22Rv1 (cell line): ENCODE data around the gene TMEM207.
A peak's percentile ranks its signal among the peaks of the same experiment; 100 is the strongest.

ENCODE experiments used
- H3K27ac ChIP-seq: fragments of 450-650 bp; 2 replicates; pipeline ENCODE4 v1.5.1; 2017
- ZFX ChIP-seq: fragments of 450-650 bp; IDR thresholded peaks from 2 replicates; pipeline ENCODE4 v1.6.1; 2017; ENCODE audit warnings: antibody characterized with exemption, borderline replicate concordance
- TF ChIP-seq, protein P1 (sequence below): fragments of 450-650 bp; IDR thresholded peaks from 2 replicates; pipeline ENCODE4 v1.5.1; 2017; ENCODE audit warnings: mild to moderate bottlenecking

Gene TMEM207

DNA sequence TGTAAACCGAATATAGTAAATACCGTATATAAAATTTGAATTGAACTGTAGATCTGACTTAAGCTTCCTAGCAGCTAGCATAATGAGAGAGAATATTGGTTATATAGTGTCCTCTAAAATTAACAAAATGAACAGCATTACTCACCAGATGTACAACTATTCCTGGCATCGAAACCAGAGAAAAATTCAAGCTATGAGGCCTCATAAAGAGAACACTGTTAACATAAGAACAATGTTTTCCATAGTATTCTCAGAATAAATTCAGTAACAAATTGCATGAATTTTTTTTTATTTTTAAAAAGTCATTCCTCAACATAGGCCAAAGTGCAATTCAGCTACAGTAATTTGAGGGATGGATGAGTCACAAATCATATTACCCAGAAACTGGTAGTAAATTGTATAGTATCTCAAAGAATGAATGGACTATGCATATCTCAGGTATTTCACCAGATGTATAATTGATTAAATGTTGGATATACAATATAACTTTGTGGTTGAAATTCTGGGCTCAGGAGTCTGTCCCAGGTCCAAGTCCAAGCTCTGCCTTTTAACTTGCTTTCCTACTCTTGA lies 5.0 kb downstream of the TMEM207 start:
- H3K27ac ChIP-seq = no peak overlapping the region
- no peak for TF ChIP-seq ZFX
- TF ChIP-seq, protein P1, sequence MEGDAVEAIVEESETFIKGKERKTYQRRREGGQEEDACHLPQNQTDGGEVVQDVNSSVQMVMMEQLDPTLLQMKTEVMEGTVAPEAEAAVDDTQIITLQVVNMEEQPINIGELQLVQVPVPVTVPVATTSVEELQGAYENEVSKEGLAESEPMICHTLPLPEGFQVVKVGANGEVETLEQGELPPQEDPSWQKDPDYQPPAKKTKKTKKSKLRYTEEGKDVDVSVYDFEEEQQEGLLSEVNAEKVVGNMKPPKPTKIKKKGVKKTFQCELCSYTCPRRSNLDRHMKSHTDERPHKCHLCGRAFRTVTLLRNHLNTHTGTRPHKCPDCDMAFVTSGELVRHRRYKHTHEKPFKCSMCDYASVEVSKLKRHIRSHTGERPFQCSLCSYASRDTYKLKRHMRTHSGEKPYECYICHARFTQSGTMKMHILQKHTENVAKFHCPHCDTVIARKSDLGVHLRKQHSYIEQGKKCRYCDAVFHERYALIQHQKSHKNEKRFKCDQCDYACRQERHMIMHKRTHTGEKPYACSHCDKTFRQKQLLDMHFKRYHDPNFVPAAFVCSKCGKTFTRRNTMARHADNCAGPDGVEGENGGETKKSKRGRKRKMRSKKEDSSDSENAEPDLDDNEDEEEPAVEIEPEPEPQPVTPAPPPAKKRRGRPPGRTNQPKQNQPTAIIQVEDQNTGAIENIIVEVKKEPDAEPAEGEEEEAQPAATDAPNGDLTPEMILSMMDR = no peak

- TF ChIP-seq ZFX = no peak
- TF ChIP-seq, protein P1 = no peak
- no peak overlapping the region for H3K27ac ChIP-seq
Observed at GRCh38 chr3:190444006-190444405, 5.7 kb downstream of the TMEM207 start.

GRCh38 chr3:190443257-190443656 lies 6.4 kb downstream of the TMEM207 start:
- no peak overlapping the region for H3K27ac ChIP-seq
- no peak for TF ChIP-seq ZFX
- TF ChIP-seq, protein P1 = peak; percentile 36

DNA sequence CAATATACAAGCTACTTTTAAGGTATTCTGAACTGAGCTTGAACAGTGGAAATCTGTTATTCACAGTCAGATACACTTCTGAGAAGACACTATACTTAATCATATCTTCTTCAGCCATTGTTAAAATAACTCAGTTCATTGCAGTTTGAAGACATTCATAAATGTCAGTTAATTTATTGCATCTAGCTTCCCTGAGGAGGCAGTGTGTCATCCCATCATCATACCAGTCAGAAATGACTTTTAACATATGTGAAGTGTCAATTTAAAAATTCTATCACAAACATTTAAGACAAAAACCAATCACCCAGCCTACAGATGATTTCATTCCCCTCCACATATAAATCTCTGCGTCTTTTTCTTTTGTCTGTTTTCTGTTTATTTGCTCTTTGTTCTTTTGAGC lies 7.5 kb downstream of the TMEM207 start:
- TF ChIP-seq, protein P1 = no peak
- no peak for TF ChIP-seq ZFX
- H3K27ac ChIP-seq = no peak overlapping the region

DNA sequence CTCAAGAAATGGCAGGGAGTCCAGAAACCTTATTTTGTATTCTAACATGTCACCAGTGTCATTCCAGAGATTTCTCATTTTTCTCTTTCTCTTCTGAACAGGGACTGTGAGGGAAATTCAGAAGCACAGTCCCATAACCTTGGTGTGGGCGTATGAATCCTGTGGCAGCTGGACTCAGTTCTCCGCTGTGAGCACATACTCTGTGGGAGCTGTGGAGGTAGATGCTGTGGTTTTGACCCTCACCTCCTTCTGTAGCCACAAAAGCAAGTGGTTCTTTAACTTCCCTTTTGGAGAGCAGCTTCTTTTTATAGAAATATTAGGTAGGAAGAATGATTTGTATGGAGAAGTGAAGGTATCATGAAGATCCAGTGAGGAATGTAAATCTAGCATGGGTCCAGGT lies 13.4 kb downstream of the TMEM207 start:
- H3K27ac ChIP-seq = no peak overlapping the region
- no peak for TF ChIP-seq ZFX
- TF ChIP-seq, protein P1 = no peak

DNA sequence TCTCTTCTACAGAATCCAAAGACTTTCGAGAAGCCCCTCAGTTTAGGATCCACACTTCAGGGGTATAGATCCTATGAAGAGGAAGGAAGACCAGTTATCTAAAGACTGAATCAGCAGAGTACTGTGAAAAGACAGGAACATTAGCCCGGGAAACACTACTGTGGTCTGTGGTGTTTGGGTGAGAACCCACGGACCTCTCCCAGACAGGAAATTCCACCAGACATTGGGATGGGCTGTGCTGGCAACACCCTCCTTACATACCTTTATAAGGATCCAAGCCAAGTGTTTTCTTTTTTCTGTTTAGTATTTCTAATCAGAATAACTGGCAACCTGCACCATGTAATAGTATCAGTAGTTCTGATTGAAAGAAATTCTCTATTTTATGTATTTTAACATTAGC lies 14.1 kb downstream of the TMEM207 start:
- TF ChIP-seq, protein P1 = no peak
- TF ChIP-seq ZFX = no peak

GRCh38 chr3:190433626-190434025 lies 16.1 kb downstream of the TMEM207 start:
- no peak for TF ChIP-seq ZFX
- TF ChIP-seq, protein P1 = no peak
- no peak overlapping the region for H3K27ac ChIP-seq

More for the DNA sequence above, 14.1 kb downstream of the TMEM207 start:
- H3K27ac ChIP-seq = no peak overlapping the region
